SHP77 (cell line): Measurements from ENCODE around the gene MAP4K4.
"Not testable (repeated sequence)": the region's sequence is repeated elsewhere in the genome, so short reads cannot be mapped to it uniquely, and the experiment has no call there.

Experiments
- DNase-seq, 2 experiments: peaks; one replicate each; lab custom pipeline; 2025; lab: John Stamatoyannopoulos, UW

The MAP4K4 gene

DNA sequence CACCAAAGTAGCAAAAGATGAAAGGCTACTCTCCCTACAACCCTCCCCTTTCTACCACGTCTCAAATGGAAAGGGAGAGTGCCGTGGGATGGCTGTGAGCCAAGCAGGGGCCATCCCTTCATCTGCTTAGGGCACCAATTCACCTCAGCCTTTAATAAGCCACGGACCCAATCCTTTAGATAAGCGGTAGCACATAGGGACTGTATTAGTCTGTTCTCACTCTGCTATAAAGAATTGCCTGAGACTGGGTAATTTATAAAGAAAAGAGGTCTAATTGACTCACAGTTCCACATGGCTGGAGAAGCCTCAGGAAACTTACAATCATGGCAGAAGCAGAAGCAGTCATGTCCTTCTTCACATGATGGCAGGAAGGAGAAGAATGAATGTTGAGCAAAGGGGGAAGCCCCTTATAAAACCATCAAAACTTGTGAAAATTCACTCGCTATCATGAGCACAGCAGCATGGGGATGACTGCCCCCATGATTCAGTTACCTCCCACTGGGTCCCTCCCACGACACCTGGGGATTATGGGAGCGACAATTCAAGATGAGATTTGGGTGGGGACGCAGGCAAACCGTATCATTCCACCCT is 208.3 kb downstream of the MAP4K4 start:
- DNase-seq, result no peak

DNA sequence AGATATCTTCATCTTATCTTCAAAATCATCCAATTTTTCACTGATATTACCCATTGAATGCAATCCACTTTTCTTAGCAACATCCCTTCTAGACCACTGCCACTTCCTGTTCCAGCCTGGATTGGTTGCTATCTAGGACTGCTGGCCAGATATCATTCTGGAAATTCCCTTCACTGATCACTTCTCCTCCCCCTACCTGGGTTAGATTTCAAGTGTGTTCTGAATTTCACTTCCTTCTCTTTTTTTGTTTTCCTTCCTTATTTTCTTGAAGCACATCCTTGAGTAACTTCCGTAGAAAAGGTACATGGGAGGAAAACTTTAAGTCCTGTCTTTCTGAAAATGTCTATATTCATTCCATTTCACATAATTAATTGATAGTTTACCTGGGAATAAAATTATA is 212.3 kb downstream of the MAP4K4 start:
- no peak for DNase-seq

DNA sequence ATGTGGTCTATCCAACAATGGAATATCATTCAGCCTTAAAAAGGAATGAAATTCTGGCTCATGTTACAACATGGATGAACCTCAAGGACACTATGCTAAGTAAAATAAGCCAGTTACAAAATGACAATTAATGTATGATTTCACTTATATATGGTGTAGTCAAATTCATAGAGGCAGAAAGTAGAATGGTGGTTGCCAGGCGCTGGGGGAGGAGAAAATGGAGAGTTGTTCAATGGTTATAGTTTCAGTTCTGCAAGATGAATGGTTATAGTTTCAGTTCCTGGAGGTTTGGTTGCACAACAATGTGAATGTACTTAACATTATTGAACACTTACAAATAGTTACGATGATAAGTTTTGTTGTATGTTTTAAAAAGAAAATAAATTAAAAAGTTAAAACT is 215.0 kb downstream of the MAP4K4 start:
- DNase-seq, result no peak

DNA sequence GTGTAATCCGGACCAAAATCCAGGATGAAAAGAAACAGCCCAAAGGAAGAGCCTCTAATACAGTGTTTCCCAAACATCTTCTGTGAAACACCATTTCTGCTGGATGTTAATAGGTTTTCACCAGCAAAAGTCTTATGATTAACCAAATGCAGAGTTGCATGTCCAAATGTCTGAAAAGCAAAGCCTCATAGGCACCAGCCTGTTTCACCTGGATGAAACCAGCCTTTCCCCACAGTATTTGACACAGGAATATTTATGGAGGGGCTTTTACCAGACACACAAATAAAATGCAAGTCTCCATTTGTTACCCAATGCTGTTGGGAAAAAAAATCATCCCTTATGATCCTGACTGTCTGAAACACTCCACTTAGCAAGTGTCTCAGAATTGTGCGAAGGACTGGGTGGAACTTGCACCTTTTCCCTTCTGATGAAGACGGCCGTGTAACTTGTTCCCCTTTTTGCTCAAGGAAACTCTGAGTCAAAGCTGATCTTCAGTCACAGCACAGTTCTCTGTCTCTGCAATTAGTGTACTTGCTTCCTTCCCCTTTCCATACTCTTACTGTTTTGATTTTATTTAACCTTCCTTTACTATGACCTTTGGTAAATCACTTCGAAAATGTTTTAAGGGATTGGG is 223.9 kb downstream of the MAP4K4 start:
- DNase-seq, result no peak

DNA sequence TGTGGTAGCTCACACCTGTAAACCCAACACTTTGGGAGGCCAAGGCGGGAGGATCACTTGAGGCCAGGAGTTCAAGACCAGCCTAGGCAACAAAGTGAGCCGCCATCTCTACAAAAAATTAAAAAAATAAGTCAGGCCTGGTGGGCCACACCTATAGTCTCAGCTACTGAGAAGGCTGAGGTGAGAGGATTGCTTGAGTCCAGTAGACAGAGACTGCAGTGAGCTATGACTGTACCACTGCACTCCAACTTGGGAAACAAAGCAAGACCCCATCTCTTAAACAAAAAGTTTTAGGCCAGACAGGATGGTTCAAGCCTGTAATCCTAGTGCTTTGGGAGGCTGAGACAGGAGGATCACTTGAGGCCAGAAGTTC is 224.4 kb downstream of the MAP4K4 start:
- no peak for DNase-seq

DNA sequence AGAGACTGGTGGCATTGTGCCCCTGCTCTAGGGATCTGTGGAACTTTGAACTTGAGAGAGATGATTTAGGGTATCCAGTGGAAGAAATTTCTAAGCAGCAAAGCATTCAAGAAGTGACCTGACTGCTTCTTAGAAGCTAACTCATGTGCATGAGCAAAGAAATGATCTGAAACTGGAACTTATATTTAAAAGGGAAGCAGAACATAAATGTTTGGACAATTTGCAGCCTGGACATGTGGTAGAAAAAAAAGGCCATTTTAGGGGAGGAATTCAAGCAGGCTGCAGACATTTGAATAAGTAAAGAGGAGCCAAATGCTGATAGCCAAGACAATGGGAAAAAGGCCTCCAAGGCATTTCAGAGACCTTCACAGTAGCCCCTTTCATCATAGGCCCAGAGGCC is 226.8 kb downstream of the MAP4K4 start:
- not testable (repeated sequence) for DNase-seq

DNA sequence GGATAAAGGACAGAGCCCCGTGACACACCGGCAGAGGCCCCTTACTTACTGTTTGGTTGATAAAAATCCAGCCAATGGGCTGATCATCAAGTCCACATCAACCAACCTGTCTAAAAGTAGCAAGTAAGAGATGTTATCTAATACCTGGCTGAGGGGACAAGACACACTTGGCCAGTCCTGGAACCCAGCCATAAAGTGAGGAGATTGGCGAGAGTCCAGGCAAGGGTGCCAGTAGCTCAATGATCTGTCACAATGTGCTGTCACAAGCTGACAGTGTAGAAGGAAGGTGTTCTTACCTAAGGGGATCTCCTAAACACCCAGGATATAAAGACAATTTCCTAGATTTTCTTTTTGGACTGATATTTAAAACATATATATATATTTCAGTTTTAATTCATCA is 232.5 kb downstream of the MAP4K4 start:
- no peak for DNase-seq

DNA sequence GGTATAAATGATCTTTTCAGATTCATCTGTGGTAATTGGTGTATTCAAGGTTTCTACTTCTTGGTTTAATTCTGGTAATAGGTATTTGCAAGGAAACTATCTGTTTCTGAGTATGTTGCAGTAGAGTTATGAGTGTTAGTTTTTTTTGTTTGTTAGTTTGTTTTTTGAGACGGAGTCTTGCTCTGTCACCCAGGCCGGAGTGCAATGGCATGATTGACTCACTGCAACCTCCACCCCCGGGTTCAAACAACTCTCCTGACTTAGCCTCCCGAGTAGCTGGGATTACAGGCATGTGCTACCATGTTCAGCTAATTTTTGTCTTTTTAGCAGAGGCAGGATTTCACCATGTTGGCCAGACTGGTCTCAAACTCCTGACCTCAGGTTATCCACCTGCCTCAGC is 233.3 kb downstream of the MAP4K4 start:
- DNase-seq, result no peak

DNA sequence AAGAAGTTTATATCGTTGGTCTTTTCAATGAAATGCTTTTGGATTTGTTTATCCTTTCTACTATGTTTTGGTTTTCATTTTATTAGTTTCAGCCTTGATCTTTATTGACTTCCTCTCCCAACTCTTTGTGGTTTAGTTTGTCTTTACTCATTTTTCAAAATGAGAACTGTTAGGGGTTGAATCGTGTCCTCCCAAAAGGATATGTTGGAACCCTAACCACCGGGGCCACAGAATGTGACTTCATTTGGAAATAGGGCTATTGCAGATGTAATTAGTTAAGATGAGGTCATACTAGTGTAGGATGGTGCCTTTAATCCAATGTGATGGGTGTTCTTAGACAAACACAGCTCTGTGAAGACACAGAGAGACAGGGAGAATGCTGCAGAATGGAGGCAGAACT is 233.9 kb downstream of the MAP4K4 start:
- no peak for DNase-seq

DNA sequence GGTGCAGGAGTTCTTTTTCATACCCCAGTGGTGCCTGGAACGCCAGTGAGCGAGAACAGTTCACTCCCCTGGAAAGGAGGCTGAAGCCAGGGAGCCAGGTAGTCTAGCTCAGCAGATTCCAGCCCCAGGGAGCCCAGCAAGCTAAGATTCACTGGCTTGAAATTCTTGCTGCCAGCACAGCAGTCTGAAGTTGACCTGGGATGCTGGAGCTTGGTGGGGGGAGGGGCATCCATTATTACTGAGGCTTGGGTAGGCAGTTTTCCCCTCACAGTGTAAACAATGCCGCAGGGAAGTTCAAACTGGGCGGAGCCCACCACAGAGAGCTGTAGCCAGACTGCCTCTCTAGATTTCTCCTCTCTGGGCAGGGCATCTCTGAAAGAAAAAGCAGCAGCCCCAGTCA is 238.3 kb downstream of the MAP4K4 start:
- DNase-seq, result not testable (repeated sequence)

DNA sequence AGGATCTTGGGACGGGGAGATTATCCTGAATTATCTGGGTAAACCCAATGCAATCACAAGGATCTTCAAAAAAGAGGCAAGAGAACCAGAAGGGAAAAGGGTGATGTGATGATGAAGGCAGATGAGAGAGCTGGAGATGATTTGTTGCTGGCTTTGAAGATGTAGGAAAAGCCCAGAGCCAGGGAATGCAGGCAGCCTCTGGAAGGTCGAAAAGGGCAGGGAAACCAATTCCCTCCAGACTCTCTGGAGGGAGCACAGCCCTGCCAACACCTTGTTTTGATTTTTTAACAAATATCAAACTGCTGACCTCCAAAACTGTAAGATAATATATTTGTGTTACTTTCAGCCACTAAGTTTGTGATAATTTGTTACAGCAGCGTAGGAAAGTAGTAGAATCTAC is 245.3 kb downstream of the MAP4K4 start:
- no peak for DNase-seq
